ENCODE results near the gene MIEF2. TPM values are rescaled to one million over a fixed set of nuclear protein-coding genes. Genes with fewer than 3 reads are reported as not detected.
"Not testable (repeated sequence)": the region's sequence is repeated elsewhere in the genome, so short reads cannot be mapped to it uniquely, and the experiment has no call there.

MIEF2 gene
- total and polyA plus RNA-seq, 11 donors, result 18.8 to 46.9 (median 26.7) TPM

DNA sequence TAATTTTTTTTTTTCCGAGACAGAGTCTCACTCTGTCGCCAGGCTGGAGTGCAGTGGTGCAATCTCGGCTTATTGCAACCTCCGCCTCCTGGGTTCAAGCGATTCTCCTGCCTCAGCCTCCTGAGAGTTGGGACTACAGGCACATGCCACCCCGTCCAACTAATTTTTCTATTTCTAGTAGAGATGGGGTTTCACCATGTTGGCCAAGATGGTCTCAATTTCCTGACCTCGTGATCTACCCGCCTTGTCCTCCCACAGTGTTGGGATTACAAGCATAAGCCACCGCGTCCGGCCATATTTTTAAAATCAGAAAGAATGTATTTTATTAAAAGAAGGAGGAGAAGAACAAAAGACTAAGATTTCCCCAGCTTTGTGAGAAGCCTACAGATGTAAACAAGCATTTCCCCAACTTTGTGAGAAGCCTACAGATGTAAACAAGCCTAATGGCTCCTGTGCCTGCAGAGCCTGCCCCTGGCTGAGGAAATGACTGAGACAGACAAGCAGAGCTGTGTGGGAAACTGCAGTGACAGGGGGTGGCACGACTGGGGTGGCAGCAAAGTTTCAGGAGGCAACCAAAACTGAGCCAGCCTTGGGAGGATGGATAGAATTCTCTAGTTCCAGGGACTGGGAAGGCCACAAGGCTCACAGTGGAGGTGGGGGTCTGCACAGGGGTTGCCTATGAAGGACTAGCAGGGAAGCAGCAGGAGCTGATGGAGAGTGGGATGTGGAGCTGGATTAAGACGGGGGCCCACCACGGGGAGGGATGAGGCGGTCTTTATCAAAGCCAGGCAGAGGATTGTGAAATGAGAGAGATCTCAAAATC, 31.5 kb downstream of the MIEF2 start:
- DNase-seq (no peak), ATAC-seq (no peak)
- Histone ChIP-seq H3K36me3 (peaks cover 2 to 87% (median 77%) of the 10 kb centered on the region in 9 donors), H3K27ac (no peak overlapping the region), H3K27me3 (no peaks in the 10 kb centered on the region), H3K4me3 (no peak overlapping the region), H3K9me3 (no peaks in the 10 kb centered on the region), H3K4me1 (no peaks in the 10 kb centered on the region)
- no peak for TF ChIP-seq POLR2A (IDR thresholded peaks at IDR 0.05)
- TF ChIP-seq, protein P1, sequence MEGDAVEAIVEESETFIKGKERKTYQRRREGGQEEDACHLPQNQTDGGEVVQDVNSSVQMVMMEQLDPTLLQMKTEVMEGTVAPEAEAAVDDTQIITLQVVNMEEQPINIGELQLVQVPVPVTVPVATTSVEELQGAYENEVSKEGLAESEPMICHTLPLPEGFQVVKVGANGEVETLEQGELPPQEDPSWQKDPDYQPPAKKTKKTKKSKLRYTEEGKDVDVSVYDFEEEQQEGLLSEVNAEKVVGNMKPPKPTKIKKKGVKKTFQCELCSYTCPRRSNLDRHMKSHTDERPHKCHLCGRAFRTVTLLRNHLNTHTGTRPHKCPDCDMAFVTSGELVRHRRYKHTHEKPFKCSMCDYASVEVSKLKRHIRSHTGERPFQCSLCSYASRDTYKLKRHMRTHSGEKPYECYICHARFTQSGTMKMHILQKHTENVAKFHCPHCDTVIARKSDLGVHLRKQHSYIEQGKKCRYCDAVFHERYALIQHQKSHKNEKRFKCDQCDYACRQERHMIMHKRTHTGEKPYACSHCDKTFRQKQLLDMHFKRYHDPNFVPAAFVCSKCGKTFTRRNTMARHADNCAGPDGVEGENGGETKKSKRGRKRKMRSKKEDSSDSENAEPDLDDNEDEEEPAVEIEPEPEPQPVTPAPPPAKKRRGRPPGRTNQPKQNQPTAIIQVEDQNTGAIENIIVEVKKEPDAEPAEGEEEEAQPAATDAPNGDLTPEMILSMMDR (IDR thresholded peaks at IDR 0.05), result no peak
- intact Hi-C loops (cut with DNase I), result loop anchor here in 1 of 10 donors (2.0 kb wide), 1 partner anchor 17 kb away; no protein-coding TSS in a partner anchor
- 95 to 96% (median 95%) methylated on average over 15 of the region's 15 CpGs for WGBS, 4 donors

DNA sequence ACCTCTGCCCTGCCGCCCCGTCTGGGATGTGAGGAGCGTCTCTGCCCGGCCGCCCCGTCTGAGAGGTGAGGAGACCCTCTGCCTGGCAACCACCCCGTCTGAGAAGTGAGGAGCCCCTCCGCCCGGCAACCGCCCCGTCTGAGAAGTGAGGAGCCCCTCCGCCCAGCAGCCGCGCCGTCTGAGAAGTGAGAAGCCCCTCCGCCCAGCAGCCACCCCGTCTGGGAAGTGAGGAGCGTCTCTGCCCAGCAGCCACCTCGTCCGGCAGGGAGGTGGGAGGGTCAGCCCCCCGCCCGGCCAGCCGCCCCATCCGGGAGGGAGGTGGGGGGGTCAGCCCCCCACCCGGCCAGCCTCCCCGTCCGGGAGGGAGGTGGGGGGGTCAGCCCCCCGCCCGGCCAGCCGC, 37.6 kb downstream of the MIEF2 start:
- DNase-seq; intact Hi-C loops (cut with DNase I); H3K27me3 ChIP-seq; H3K4me3 ChIP-seq; ATAC-seq; H3K9me3 ChIP-seq; H3K27ac ChIP-seq: not testable (repeated sequence)
- 93 to 95% methylated on average over 26 to 30 of the region's 30 CpGs; no CpG with 5 or more reads in 2 of the 4 donors for WGBS, 4 donors
- H3K4me1 ChIP-seq, result peaks cover 0 to 17% (median 0%) of the 10 kb centered on the region in 12 donors
- peaks cover 0 to 73% (median 62%) of the 10 kb centered on the region in 9 donors for H3K36me3 ChIP-seq

- no peak for DNase-seq
- peak overlapping the region in 1 of 12 donors; percentile 69 for H3K27ac ChIP-seq
- H3K27me3 ChIP-seq, result no peaks in the 10 kb centered on the region
- ATAC-seq, result peak in 3 of 4 donors; percentile 31 to 66 (median 34)
- intact Hi-C loops (cut with DNase I), result no loop called here
- H3K4me3 ChIP-seq, result no peak overlapping the region
- H3K4me1 ChIP-seq, result peaks cover 0 to 17% (median 0%) of the 10 kb centered on the region in 12 donors
- H3K9me3 ChIP-seq, result no peaks in the 10 kb centered on the region
- TF ChIP-seq, protein P1 (IDR thresholded peaks at IDR 0.05), result no peak
- TF ChIP-seq POLR2A (IDR thresholded peaks at IDR 0.05), result no peak
- peaks cover 0 to 82% (median 71%) of the 10 kb centered on the region in 9 donors for H3K36me3 ChIP-seq
- WGBS, 4 donors, result 82 to 90% (median 87%) methylated on average over 8 of the region's 8 CpGs
These were observed 40.4 kb downstream of the MIEF2 start for GRCh38 chr17:18300725-18301480.

- peaks cover 0 to 98% (median 93%) of the 10 kb centered on the region in 9 donors for H3K36me3 ChIP-seq
- DNase-seq; ATAC-seq; intact Hi-C loops (cut with DNase I); H3K4me3 ChIP-seq; H3K27me3 ChIP-seq; H3K9me3 ChIP-seq; H3K27ac ChIP-seq: not testable (repeated sequence)
- peaks cover 0 to 17% (median 0%) of the 10 kb centered on the region in 12 donors for H3K4me1 ChIP-seq
- WGBS, 4 donors, result 66 to 73% (median 72%) methylated on average over 13 of the region's 13 CpGs
These were observed 42.7 kb downstream of the MIEF2 start for GRCh38 chr17:18303206-18303605.

GRCh38 chr17:18309202-18309601, 48.7 kb downstream of the MIEF2 start:
- intact Hi-C loops (cut with DNase I), result loop anchor here in 1 of 10 donors (2.0 kb wide), 1 partner anchor 16 kb away; no protein-coding TSS in a partner anchor
- DNase-seq, result no peak
- TF ChIP-seq POLR2A (IDR thresholded peaks at IDR 0.05), result no peak
- TF ChIP-seq, protein P1 (IDR thresholded peaks at IDR 0.05), result no peak
- Histone ChIP-seq H3K9me3 (no peaks in the 10 kb centered on the region), H3K4me3 (no peak overlapping the region), H3K36me3 (peaks cover 0 to 71% (median 55%) of the 10 kb centered on the region in 9 donors), H3K27me3 (no peaks in the 10 kb centered on the region), H3K27ac (no peak overlapping the region), H3K4me1 (peaks cover 0 to 27% (median 15%) of the 10 kb centered on the region in 12 donors)
- 93 to 96% (median 95%) methylated on average over 4 of the region's 4 CpGs for WGBS, 4 donors
- no peak for ATAC-seq
